K562 (cell line): Measurements from ENCODE around the gene TSGA10IP. TPM values are rescaled to one million over a fixed set of nuclear protein-coding genes. Genes with fewer than 3 reads are reported as not detected.

Source experiments
- CC2D1A ChIP-seq: fragments of 450-650 bp; IDR thresholded peaks from 2 replicates; pipeline ENCODE4 v1.6.1; 2017; ENCODE audit warnings: mild to moderate bottlenecking
- DPF2 ChIP-seq: fragments of 450-650 bp; IDR thresholded peaks from 2 replicates; pipeline ENCODE4 v1.6.1; 2016
- GATA2 ChIP-seq: sonication (generic); formaldehyde crosslinking; IDR thresholded peaks from 2 replicates; pipeline ENCODE4 v1.4.0; 2020; ENCODE audit warnings: mild to moderate bottlenecking, missing genetic modification reagents
- HSF4 ChIP-seq: fragments of 250-450 bp; sonication (Bioruptor Pico); IDR thresholded peaks from 2 replicates; pipeline ENCODE4 v2.1.2; 2022; ENCODE audit warnings: mild to moderate bottlenecking, moderate library complexity, borderline replicate concordance
- L3MBTL2 ChIP-seq: fragments of 450-650 bp; IDR thresholded peaks from 2 replicates; pipeline ENCODE4 v1.6.1; 2016; ENCODE audit warnings: mild to moderate bottlenecking, moderate library complexity
- MAFK ChIP-seq: IDR thresholded peaks from 2 replicates; pipeline ENCODE4 v1.6.1; 2011; ENCODE audit warnings: low read length, improper control_type of control experiment
- MCM7 ChIP-seq, 2 experiments: fragments of 450-650 bp; IDR thresholded peaks; 2 replicates each; pipeline ENCODE4 v1.6.1; 2016 to 2018
- MLX ChIP-seq, 2 experiments: fragments of 450-650 bp in 1 of 2; sonication (generic) in 1 of 2; formaldehyde crosslinking; conservative IDR thresholded peaks; 2 replicates each; pipeline versions ENCODE4 v1.4.0 to v1.8.1; 2020 to 2022; ENCODE audit warnings: mild to moderate bottlenecking in 1 of 2, missing genetic modification reagents in 1 of 2
- PHF8 ChIP-seq: fragments of 200-600 bp; sonication (generic); IDR thresholded peaks from 2 replicates; pipeline ENCODE4 v1.6.1; 2012; ENCODE audit warnings: mixed run types, mild to moderate bottlenecking, inconsistent platforms, low read length, moderate library complexity, borderline replicate concordance
- PHTF2 ChIP-seq: fragments of 250-450 bp; sonication (Bioruptor Pico); IDR thresholded peaks from 2 replicates; pipeline ENCODE4 v1.5.0; 2021; ENCODE audit warnings: mild to moderate bottlenecking
- PRDM10 ChIP-seq: fragments of 450-650 bp; IDR thresholded peaks from 2 replicates; pipeline ENCODE4 v1.6.1; 2018; ENCODE audit not compliant: partially characterized antibody
- SNAPC5 ChIP-seq: fragments of 250-450 bp; sonication (Bioruptor Pico); IDR thresholded peaks from 2 replicates; pipeline ENCODE4 v1.8.0; 2021; ENCODE audit warnings: moderate library complexity, mild to moderate bottlenecking, inconsistent platforms
- TAF1 ChIP-seq: IDR thresholded peaks from 2 replicates; pipeline ENCODE4 v1.6.1; 2011; ENCODE audit warnings: mild to moderate bottlenecking, low read length, moderate library complexity; ENCODE audit not compliant: insufficient read depth, control insufficient read depth, severe bottlenecking; ENCODE audit errors: extremely low read depth
- TAL1 ChIP-seq: fragments of 450-650 bp; IDR thresholded peaks from 2 replicates; pipeline ENCODE4 v1.6.1; 2016; ENCODE audit warnings: mild to moderate bottlenecking
- WHSC1 ChIP-seq: IDR thresholded peaks from one replicate; pipeline ENCODE4 v1.6.1; 2012; ENCODE audit warnings: low read length, control low read depth, inconsistent platforms
- XRCC3 ChIP-seq: fragments of 450-650 bp; IDR thresholded peaks from 2 replicates; pipeline ENCODE4 v1.6.1; 2017; ENCODE audit warnings: mild to moderate bottlenecking, moderate library complexity
- ZNF507 ChIP-seq: conservative IDR thresholded peaks from 2 replicates; pipeline ENCODE4 v1.6.1; 2017; ENCODE audit warnings: missing genetic modification characterization, missing compliant biosample characterization
- ZNF778 ChIP-seq: fragments of 450-650 bp; formaldehyde crosslinking; IDR thresholded peaks from 2 replicates; pipeline ENCODE4 v1.4.0; 2020; ENCODE audit warnings: mild to moderate bottlenecking, moderate library complexity
- polyA plus RNA-seq, 8 experiments: library from polyadenylated mRNA; depleted of rRNA in 4 of 8; stranded (reverse) in 5 of 8; unstranded in 3 of 8; fragments of >200 nt; fragmentation: Nextera tagmentation in 2 of 8; fragmentation: Illumina TruSeq in 1 of 8; extraction: Ambion mirVana in 2 of 8; extraction: Trizol in 1 of 8; gene quantifications; 2 replicates each; pipeline versions ENCODE4 v1.2.1 to v1.2.3, GENCODE V29; 2011 to 2014; ENCODE audit warnings: inconsistent platforms in 1 of 8, missing spikeins in 1 of 8
- total RNA-seq, 7 experiments: library from RNA; depleted of rRNA in 6 of 7; stranded (reverse); fragments of >200 nt in 6 of 7; fragmentation: Illumina TruSeq in 2 of 7; extraction: Trizol in 2 of 7; gene quantifications; 2 replicates each; pipeline versions ENCODE4 v1.2.1 to v1.2.3, GENCODE V29; 2011 to 2021; ENCODE audit warnings: low replicate concordance in 1 of 7

TSGA10IP gene
- total and polyA plus RNA-seq, 9 of the 15 experiments (the other 6 are each of a cell fraction or from before 2014, with no cell fraction given): not detected

GRCh38 chr11:65961267-65962140, 16.2 kb downstream of the TSGA10IP start, which contains the start of gene SART1 (continued):
- TF ChIP-seq TAF1 (peak; percentile 96), L3MBTL2 (peak; percentile 68), TAL1 (no peak), XRCC3 (no peak), DPF2 (no peak), WHSC1 (no peak), PRDM10 (peak; percentile 68), SNAPC5 (CRISPR knock-in tag) (no peak), GATA2 (CRISPR knock-in tag) (no peak), ZNF507 (tag) (no peak), MAFK (no peak), PHTF2 (no peak), HSF4 (CRISPR knock-in tag) (no peak), CC2D1A (0 out of 2 replicates have a peak, but pooled peaks have one; percentile 27), MCM7 (IDR thresholded peaks at IDR 0.05) (no peak), ZNF778 (CRISPR knock-in tag) (no peak), MLX (CRISPR knock-in tag; conservative IDR thresholded peaks at IDR 0.05) (0 out of 4 replicates have a peak, but pooled peaks of 1 of the 2 experiments have one; percentile 43), PHF8 (peak; percentile 86; the same call in 1 of the 2 replicates)
